HepG2 (cell line): ENCODE measurements around the gene TTC8. TPM values are rescaled to one million over a fixed set of nuclear protein-coding genes. Genes with fewer than 3 reads are reported as not detected.

Experiments used
- ATAC-seq: fragments of 200-7000 bp; cut with Tn5 transposase; 3 replicates; pipeline ENCODE4 v1.9.1; 2020; ENCODE audit warnings: mild to moderate bottlenecking, moderate library complexity
- BruUV-seq: library from RNA; stranded (reverse); fragments of 400-500 nt; replicated peaks from 2 replicates; lab custom pipeline; 2021; lab: Mats Ljungman, UMichigan
- CTCF ChIA-PET: fragments of 300-600 bp; formaldehyde crosslinking; extraction: SDS; loops from one replicate; lab custom pipeline; 2021; ENCODE audit warnings: low total read pairs, inconsistent platforms, low intra/inter-chr PET ratio; lab: Yijun Ruan, JAX
- POLR2A ChIA-PET: fragments of 350-600 bp; sonication (Branson Sonifier 250); formaldehyde crosslinking; loops from one replicate; lab custom pipeline; 2020; ENCODE audit warnings: antibody characterized with exemption, inconsistent platforms; lab: Yijun Ruan, JAX
- DNase-seq: peaks from one replicate; pipeline ENCODE4 v3.0.0-alpha.2; 2015; ENCODE audit warnings: low spot score
- FAIRE-seq: peaks from 3 replicates; lab custom pipeline; 2011; peaks lifted over from hg19 to GRCh38; lab: Jason Lieb, UNC
- H2AFZ ChIP-seq: one replicate; pipeline ENCODE4 v1.6.1; 2011; ENCODE audit warnings: low read length, inconsistent platforms
- H3K27ac ChIP-seq: fragments of 300-600 bp; 3 replicates; pipeline ENCODE4 v1.8.0; 2011; ENCODE audit warnings: mixed run types, mild to moderate bottlenecking, mixed read lengths, low read length, inconsistent platforms; ENCODE audit not compliant: insufficient read depth; ENCODE audit errors: extremely low read length
- H3K27me3 ChIP-seq, 2 experiments: fragments of 200-600 bp in 1 of 2; 2 replicates in 1 of 2; 3 replicates in 1 of 2; pipeline versions ENCODE4 v1.6.0 to v1.8.0; 2011; ENCODE audit warnings: low read length in 2 of 2, mild to moderate bottlenecking in 2 of 2, moderate library complexity in 2 of 2, inconsistent platforms in 1 of 2; ENCODE audit not compliant: insufficient read depth in 2 of 2, control insufficient read depth in 1 of 2
- H3K36me3 ChIP-seq, 2 experiments: fragments of 200-600 bp in 1 of 2; replicated peaks in 1 of 2; 2 replicates in 1 of 2; 3 replicates in 1 of 2; pipeline versions ENCODE4 v1.5.1 to v1.8.0; 2011; ENCODE audit warnings: low read length in 2 of 2, inconsistent platforms in 1 of 2; ENCODE audit not compliant: insufficient read depth in 2 of 2, control insufficient read depth in 1 of 2
- H3K4me1 ChIP-seq: 2 replicates; pipeline ENCODE4 v1.5.1; 2012; ENCODE audit warnings: low read length, inconsistent platforms; ENCODE audit not compliant: insufficient read depth
- H3K4me2 ChIP-seq: 2 replicates; pipeline ENCODE4 v1.6.0; 2011; ENCODE audit warnings: low read depth, low read length, inconsistent platforms
- H3K4me3 ChIP-seq, 3 experiments: fragments of 200-600 bp in 1 of 3; sonication (generic), shearing (Covaris generic) in 1 of 3; replicated peaks in 1 of 3; 2 replicates each; pipeline ENCODE4 v1.5.1; 2011 to 2016; ENCODE audit warnings: low read length in 3 of 3, inconsistent platforms in 2 of 3, low read depth in 2 of 3, mild to moderate bottlenecking in 2 of 3, control low read depth in 1 of 3, mixed read lengths in 1 of 3; ENCODE audit not compliant: insufficient read depth in 1 of 3
- H3K79me2 ChIP-seq: one replicate; pipeline ENCODE4 v1.6.1; 2011; ENCODE audit warnings: low read length, inconsistent platforms; ENCODE audit not compliant: insufficient read depth
- H3K9ac ChIP-seq: 2 replicates; pipeline ENCODE4 v1.6.0; 2011; ENCODE audit warnings: mild to moderate bottlenecking, low read depth, low read length, inconsistent platforms; ENCODE audit not compliant: insufficient read depth
- H3K9me3 ChIP-seq: 2 replicates; pipeline ENCODE4 v1.5.1; 2012; ENCODE audit warnings: mild to moderate bottlenecking, low read length
- H4K20me1 ChIP-seq: 2 replicates; pipeline ENCODE4 v1.6.0; 2011; ENCODE audit warnings: inconsistent platforms, mild to moderate bottlenecking, low read length, moderate library complexity; ENCODE audit not compliant: insufficient read depth
- AGO2 ChIP-seq: fragments of 200-400 bp; formaldehyde crosslinking; optimal IDR thresholded peaks from 2 replicates; pipeline ENCODE3; 2017; ENCODE audit warnings: mild to moderate bottlenecking, low read depth, low read length, moderate library complexity
- FOXK1 ChIP-seq: sonication (generic); formaldehyde crosslinking; IDR thresholded peaks from 2 replicates; pipeline ENCODE4 v1.4.0; 2020; ENCODE audit warnings: low read depth, missing genetic modification reagents, borderline replicate concordance
- GATAD2A ChIP-seq: IDR thresholded peaks from 2 replicates; pipeline ENCODE4 v1.6.1; 2016
- IKZF1 ChIP-seq: fragments of 450-650 bp; IDR thresholded peaks from 2 replicates; pipeline ENCODE4 v1.7.1; 2016
- MAF1 ChIP-seq: sonication (generic); formaldehyde crosslinking; IDR thresholded peaks from 2 replicates; pipeline ENCODE4 v1.5.0; 2020; ENCODE audit warnings: missing genetic modification reagents, borderline replicate concordance
- NR2F2 ChIP-seq: IDR thresholded peaks from 2 replicates; pipeline ENCODE4 v1.6.1; 2012; ENCODE audit warnings: low read depth, inconsistent platforms, borderline replicate concordance
- SNAPC2 ChIP-seq: sonication (generic); formaldehyde crosslinking; IDR thresholded peaks from 2 replicates; pipeline ENCODE4 v1.8.1; 2022; ENCODE audit warnings: mild to moderate bottlenecking, missing genetic modification reagents
- THAP9 ChIP-seq: sonication (generic); formaldehyde crosslinking; IDR thresholded peaks from 2 replicates; pipeline ENCODE4; 2020; ENCODE audit warnings: missing genetic modification reagents, mild to moderate bottlenecking, borderline replicate concordance
- TMF1 ChIP-seq: sonication (generic); formaldehyde crosslinking; IDR thresholded peaks from 2 replicates; pipeline ENCODE4 v1.8.1; 2022; ENCODE audit warnings: low read depth, missing genetic modification reagents
- YY1 ChIP-seq: IDR thresholded peaks from 2 replicates; pipeline ENCODE4 v1.6.1; 2011; ENCODE audit warnings: low read length, low read depth, moderate library complexity, mild to moderate bottlenecking; ENCODE audit not compliant: insufficient read depth, insufficient replicate concordance
- ZC3H4 ChIP-seq: sonication (generic); formaldehyde crosslinking; IDR thresholded peaks from 2 replicates; pipeline ENCODE4 v1.4.0; 2020; ENCODE audit warnings: missing genetic modification reagents, borderline replicate concordance
- ZNF224 ChIP-seq: sonication (generic); formaldehyde crosslinking; IDR thresholded peaks from 2 replicates; pipeline ENCODE4 v1.5.0; 2020; ENCODE audit warnings: mild to moderate bottlenecking, missing genetic modification reagents
- ZNF296 ChIP-seq: sonication (generic); formaldehyde crosslinking; conservative IDR thresholded peaks from 2 replicates; pipeline ENCODE4 v1.5.0; 2020; ENCODE audit warnings: mild to moderate bottlenecking, missing genetic modification reagents
- ZNF343 ChIP-seq: sonication (generic); formaldehyde crosslinking; IDR thresholded peaks from 2 replicates; pipeline ENCODE4 v1.4.0; 2020; ENCODE audit warnings: mild to moderate bottlenecking, missing genetic modification reagents
- ZNF512 ChIP-seq: sonication (generic); formaldehyde crosslinking; IDR thresholded peaks from 2 replicates; pipeline ENCODE4 v1.4.0; 2020; ENCODE audit warnings: mild to moderate bottlenecking, missing genetic modification reagents
- ZNF589 ChIP-seq: sonication (generic); formaldehyde crosslinking; conservative IDR thresholded peaks from 2 replicates; pipeline ENCODE4 v1.8.0; 2022; ENCODE audit warnings: mild to moderate bottlenecking, moderate library complexity, missing genetic modification reagents
- ZNF878 ChIP-seq: sonication (generic); formaldehyde crosslinking; IDR thresholded peaks from 2 replicates; pipeline ENCODE4 v1.8.1; 2023; ENCODE audit warnings: mild to moderate bottlenecking, missing genetic modification reagents, moderate library complexity
- ZSCAN31 ChIP-seq: sonication (generic); formaldehyde crosslinking; IDR thresholded peaks from 2 replicates; pipeline ENCODE4 v1.5.0; 2020; ENCODE audit warnings: low read depth, mild to moderate bottlenecking, missing genetic modification reagents
- WGBS: methylation state at CpG from one replicate; pipeline ENCODE4 v1.1.6; 2017; ENCODE audit warnings: low lambda C conversion rate; 5-methylcytosine and 5-hydroxymethylcytosine counted together
- in situ Hi-C: cut with HindIII; loops from 2 replicates; pipeline ENCODE4 v1.10.0; 2017; ENCODE audit warnings: low pct_unique_long_range_greater_than_20kb; ENCODE audit not compliant: extremely low pct_ligation_motif_present
- intact Hi-C: fragments of 100-400 bp; cut with micrococcal nuclease; formaldehyde crosslinking; loops from one replicate; pipeline ENCODE4 v1.10.0; 2022; ENCODE audit not compliant: unreplicated experiment
- polyA plus RNA-seq, 8 experiments: library from polyadenylated mRNA; depleted of rRNA in 3 of 8; stranded (reverse) in 7 of 8; unstranded in 1 of 8; fragments of >200 nt; fragmentation: Illumina TruSeq in 4 of 8; extraction: Trizol in 4 of 8; gene quantifications; 2 replicates each; pipeline versions ENCODE4 v1.2.1 to v1.2.3, GENCODE V29; 2011 to 2016; ENCODE audit warnings: low read depth in 4 of 8, missing spikeins in 1 of 8, mixed read lengths in 1 of 8; ENCODE audit not compliant: insufficient read depth in 1 of 8
- total RNA-seq, 5 experiments: library from RNA; depleted of rRNA; stranded (reverse); fragments of >200 nt; fragmentation: Illumina TruSeq; extraction: Trizol; gene quantifications; 2 replicates each; pipeline ENCODE4 v1.2.3, GENCODE V29; 2016; ENCODE audit warnings: low read depth in 1 of 5
- TF ChIP-seq, protein P1 (sequence below): sonication (generic); formaldehyde crosslinking; IDR thresholded peaks from 2 replicates; pipeline ENCODE4 v1.8.0; 2022; ENCODE audit warnings: mild to moderate bottlenecking, missing genetic modification reagents; ENCODE audit not compliant: insufficient replicate concordance

Gene TTC8
- total and polyA plus RNA-seq, 2 of the 13 experiments (the other 11 are each of a cell fraction or from before 2014, with no cell fraction given) = 13.8 to 15.2 TPM

DNA sequence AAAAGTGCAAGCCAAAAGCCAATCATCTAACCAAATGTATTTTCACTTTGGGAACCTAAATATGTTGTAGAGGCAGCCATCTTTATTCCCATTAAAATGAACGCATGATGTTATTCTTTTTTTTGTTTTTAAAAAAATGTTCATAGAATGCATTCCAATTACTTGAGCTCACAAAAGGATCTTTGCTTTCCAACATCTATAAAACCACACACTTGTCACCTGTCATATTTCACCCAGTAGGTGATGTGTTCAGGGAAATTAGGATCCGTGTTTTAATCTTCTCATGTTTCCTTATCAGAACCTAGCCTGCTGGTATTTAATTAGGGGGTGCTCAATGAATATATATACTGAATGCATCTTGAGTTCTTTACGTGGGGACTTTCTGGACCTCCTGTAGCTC, 13.6 kb downstream of the TTC8 start:
- Histone ChIP-seq H3K4me1 (no peaks in the 10 kb centered on the region), H3K9me3 (no peaks in the 10 kb centered on the region), H3K79me2 (peaks cover 2% of the 10 kb centered on the region), H4K20me1 (no peaks in the 10 kb centered on the region), H2AFZ (no peak overlapping the region), H3K36me3 (peaks cover 0 to 1% of the 10 kb centered on the region in 2 experiments; a peak in 2 of 5 replicates), H3K27me3 (no peaks in the 10 kb centered on the region), H3K9ac (no peak overlapping the region), H3K4me2 (no peak overlapping the region), H3K4me3 (no peak overlapping the region), H3K27ac (no peak overlapping the region)
- TF ChIP-seq AGO2 (no peak), GATAD2A (CRISPR knock-in tag) (no peak), ZNF512 (CRISPR knock-in tag) (no peak), ZNF878 (CRISPR knock-in tag) (no peak), IKZF1 (no peak), YY1 (no peak), NR2F2 (no peak), ZNF589 (CRISPR knock-in tag) (no peak), ZNF224 (CRISPR knock-in tag) (no peak), SNAPC2 (CRISPR knock-in tag) (no peak), ZNF343 (no peak), FOXK1 (no peak), ZNF296 (CRISPR knock-in tag) (no peak), ZSCAN31 (CRISPR knock-in tag) (no peak), MAF1 (CRISPR knock-in tag) (no peak), ZC3H4 (no peak), THAP9 (no peak), TMF1 (CRISPR knock-in tag) (no peak)
- TF ChIP-seq, protein P1, sequence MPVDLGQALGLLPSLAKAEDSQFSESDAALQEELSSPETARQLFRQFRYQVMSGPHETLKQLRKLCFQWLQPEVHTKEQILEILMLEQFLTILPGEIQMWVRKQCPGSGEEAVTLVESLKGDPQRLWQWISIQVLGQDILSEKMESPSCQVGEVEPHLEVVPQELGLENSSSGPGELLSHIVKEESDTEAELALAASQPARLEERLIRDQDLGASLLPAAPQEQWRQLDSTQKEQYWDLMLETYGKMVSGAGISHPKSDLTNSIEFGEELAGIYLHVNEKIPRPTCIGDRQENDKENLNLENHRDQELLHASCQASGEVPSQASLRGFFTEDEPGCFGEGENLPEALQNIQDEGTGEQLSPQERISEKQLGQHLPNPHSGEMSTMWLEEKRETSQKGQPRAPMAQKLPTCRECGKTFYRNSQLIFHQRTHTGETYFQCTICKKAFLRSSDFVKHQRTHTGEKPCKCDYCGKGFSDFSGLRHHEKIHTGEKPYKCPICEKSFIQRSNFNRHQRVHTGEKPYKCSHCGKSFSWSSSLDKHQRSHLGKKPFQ (CRISPR knock-in tag) = no peak
- no TSS peak for BruUV-seq
- CTCF ChIA-PET = no interaction called here
- POLR2A ChIA-PET = no interaction called here
- no peak for DNase-seq
- in situ Hi-C loops (no loop called here), intact Hi-C loops (no loop called here)
- ATAC-seq = no peak
- WGBS = 95% methylated on average over 3 of the region's 3 CpGs
- no peak for FAIRE-seq
